GM12878 (cell line): ENCODE results near the gene THNSL1. TPM values are rescaled to one million over a fixed set of nuclear protein-coding genes. Genes with fewer than 3 reads are reported as not detected.

Experiments used
- BCL3 ChIP-seq: IDR thresholded peaks from 2 replicates; pipeline ENCODE4 v1.6.1; 2011; ENCODE audit warnings: borderline replicate concordance, low read depth, mild to moderate bottlenecking, moderate library complexity, low read length; ENCODE audit not compliant: insufficient read depth, poor library complexity, severe bottlenecking
- BHLHE40 ChIP-seq, 2 experiments: fragments of 450-650 bp in 1 of 2; IDR thresholded peaks; 2 replicates each; pipeline ENCODE4 v1.6.1; 2011 to 2017; ENCODE audit warnings: low read depth in 2 of 2, borderline replicate concordance in 1 of 2, improper control_type of control experiment in 1 of 2, low read length in 1 of 2, mild to moderate bottlenecking in 1 of 2
- BMI1 ChIP-seq: fragments of 450-650 bp; IDR thresholded peaks from 2 replicates; pipeline ENCODE4 v1.6.1; 2016; ENCODE audit warnings: mild to moderate bottlenecking, moderate library complexity, borderline replicate concordance
- CTCF ChIP-seq, 3 experiments: IDR thresholded peaks in 2 of 3; conservative IDR thresholded peaks in 1 of 3; 2 replicates each; pipeline ENCODE4 v1.5.1; 2011; ENCODE audit warnings: low read depth in 3 of 3, low read length in 3 of 3, mild to moderate bottlenecking in 3 of 3, control low read depth in 2 of 3, moderate library complexity in 2 of 3, inconsistent platforms in 1 of 3, mixed read lengths in 1 of 3; ENCODE audit not compliant: control insufficient read depth in 2 of 3, insufficient read depth in 1 of 3; ENCODE audit errors: extremely low read depth in 1 of 3
- DPF2 ChIP-seq: fragments of 450-650 bp; IDR thresholded peaks from 2 replicates; pipeline ENCODE4 v1.6.1; 2017; ENCODE audit warnings: mild to moderate bottlenecking
- HDGF ChIP-seq: fragments of 450-650 bp; IDR thresholded peaks from 2 replicates; pipeline ENCODE4 v1.6.1; 2016; ENCODE audit warnings: antibody characterized with exemption
- KLF5 ChIP-seq: fragments of 450-650 bp; IDR thresholded peaks from 2 replicates; pipeline ENCODE4 v1.6.1; 2014; ENCODE audit warnings: mild to moderate bottlenecking; ENCODE audit not compliant: partially characterized antibody
- MEF2A ChIP-seq: IDR thresholded peaks from 2 replicates; pipeline ENCODE4 v1.6.1; 2011; ENCODE audit warnings: low read depth, mild to moderate bottlenecking, low read length, moderate library complexity; ENCODE audit not compliant: insufficient read depth
- MTA3 ChIP-seq: IDR thresholded peaks from 2 replicates; pipeline ENCODE4 v1.6.1; 2012; ENCODE audit warnings: low read length, inconsistent platforms, borderline replicate concordance
- NBN ChIP-seq: fragments of 450-650 bp; IDR thresholded peaks from 2 replicates; pipeline ENCODE4 v1.6.1; 2016
- RBBP5 ChIP-seq: fragments of 200-600 bp; sonication (generic); conservative IDR thresholded peaks from 2 replicates; pipeline ENCODE4 v1.6.1; 2016
- REST ChIP-seq: IDR thresholded peaks from 2 replicates; pipeline ENCODE4 v1.6.1; 2012; ENCODE audit warnings: mild to moderate bottlenecking, low read depth, low read length
- SMAD5 ChIP-seq: IDR thresholded peaks from 2 replicates; pipeline ENCODE4 v1.6.1; 2016; ENCODE audit warnings: antibody characterized with exemption, low read depth
- STAT1 ChIP-seq: fragments of 450-650 bp; conservative IDR thresholded peaks from 2 replicates; pipeline ENCODE4 v1.6.1; 2014; ENCODE audit warnings: antibody characterized with exemption, mild to moderate bottlenecking
- TARDBP ChIP-seq: IDR thresholded peaks from 2 replicates; pipeline ENCODE4 v1.6.1; 2016; ENCODE audit warnings: borderline replicate concordance
- TCF3 ChIP-seq: IDR thresholded peaks from 2 replicates; pipeline ENCODE4 v1.6.1; 2012; ENCODE audit warnings: low read depth, mild to moderate bottlenecking, low read length, borderline replicate concordance; ENCODE audit not compliant: insufficient read depth
- USF1 ChIP-seq: IDR thresholded peaks from 2 replicates; pipeline ENCODE4 v1.6.1; 2011; ENCODE audit warnings: borderline replicate concordance, low read depth, mild to moderate bottlenecking, moderate library complexity, mixed read lengths, low read length; ENCODE audit not compliant: insufficient read depth; ENCODE audit errors: extremely low read length
- WRNIP1 ChIP-seq: IDR thresholded peaks from 2 replicates; pipeline ENCODE4 v1.6.1; 2011; ENCODE audit warnings: low read depth, low read length, improper control_type of control experiment, borderline replicate concordance
- ZBED1 ChIP-seq: IDR thresholded peaks from 2 replicates; pipeline ENCODE4 v1.6.1; 2016; ENCODE audit warnings: borderline replicate concordance
- polyA plus RNA-seq, 11 experiments: library from polyadenylated mRNA; depleted of rRNA in 4 of 11; unstranded in 6 of 11; stranded (reverse) in 5 of 11; fragments of >200 nt; fragmentation: Nextera tagmentation in 4 of 11; fragmentation: Illumina TruSeq in 1 of 11; extraction: Ambion mirVana in 4 of 11; extraction: Trizol in 1 of 11; gene quantifications; 1 replicate in 1 of 11; 2 replicates in 10 of 11; pipeline versions ENCODE4 v1.2.1 to v1.2.3, GENCODE V29; 2011 to 2016; ENCODE audit warnings: inconsistent platforms in 2 of 11, missing spikeins in 2 of 11, low read depth in 1 of 11
- total RNA-seq, 4 experiments: library from RNA; depleted of rRNA in 3 of 4; stranded (reverse); fragments of >200 nt in 3 of 4; fragmentation: Illumina TruSeq in 1 of 4; extraction: Trizol in 1 of 4; gene quantifications; 2 replicates each; pipeline versions ENCODE4 v1.2.1 to v1.2.3, GENCODE V29; 2013 to 2021

The THNSL1 gene
- total and polyA plus RNA-seq, 10 of the 15 experiments (the other 5 are each of a cell fraction or from before 2014, with no cell fraction given): 4.2 to 17.5 (median 6.2) TPM

GRCh38 chr10:25016376-25017153, at the start of gene THNSL1 (continued):
- TF ChIP-seq REST: 0 out of 2 replicates have a peak, but pooled peaks have one; percentile 24
- peak; percentile 20 for TF ChIP-seq BCL3
- TF ChIP-seq ZBED1: no peak
- TF ChIP-seq TCF3: peak; percentile 33; the same call in 1 of the 2 replicates
- TF ChIP-seq BMI1: no peak
- TF ChIP-seq DPF2: peak; percentile 51; the same call in 1 of the 2 replicates
- TF ChIP-seq TARDBP: peak; percentile 55; the same call in 1 of the 2 replicates
- TF ChIP-seq SMAD5: peak; percentile 89
- TF ChIP-seq USF1: peak; percentile 97
- TF ChIP-seq CTCF (IDR thresholded peaks at IDR 0.05 in 2 of 3, conservative IDR thresholded peaks at IDR 0.05 in 1 of 3; ENCODE audit: control insufficient read depth in 2 of 3, extremely low read depth in 1 of 3, insufficient read depth in 1 of 3, low read depth in 3 of 3, low read length in 3 of 3): no peak
- TF ChIP-seq BHLHE40 (IDR thresholded peaks at IDR 0.05; ENCODE audit: borderline replicate concordance in 1 of 2, low read depth in 2 of 2, low read length in 1 of 2): peak; percentile 63 to 94
- TF ChIP-seq WRNIP1: no peak
- no peak for TF ChIP-seq MTA3
- no peak for TF ChIP-seq MEF2A
- TF ChIP-seq NBN: 0 out of 2 replicates have a peak, but pooled peaks have one; percentile 30
- 0 out of 2 replicates have a peak, but pooled peaks have one; percentile 17 for TF ChIP-seq HDGF
- TF ChIP-seq KLF5: peak; percentile 19
- peak; percentile 18; the same call in 1 of the 2 replicates for TF ChIP-seq STAT1
- TF ChIP-seq RBBP5: no peak
